HCT116 (cell line): Measurements from ENCODE around the gene LYAR.

ENCODE experiments used
- CBX3 ChIP-seq: IDR thresholded peaks from 2 replicates; pipeline ENCODE4 v1.6.1; 2012; ENCODE audit warnings: low read depth
- CEBPB ChIP-seq: IDR thresholded peaks from 2 replicates; pipeline ENCODE4 v1.6.1; 2012; ENCODE audit warnings: low read depth
- EGR1 ChIP-seq: IDR thresholded peaks from 2 replicates; pipeline ENCODE4 v1.6.1; 2012; ENCODE audit warnings: low read depth
- EZH2 ChIP-seq: fragments of 200-600 bp; sonication (generic); IDR thresholded peaks from 2 replicates; pipeline ENCODE4 v1.6.1; 2017; ENCODE audit warnings: antibody characterized with exemption, mixed run types
- POLR2A ChIP-seq: IDR thresholded peaks from 2 replicates; pipeline ENCODE4 v1.7.0; 2011; ENCODE audit warnings: borderline replicate concordance; ENCODE audit not compliant: insufficient read depth, insufficient read length; ENCODE audit errors: extremely low read depth
- POLR2AphosphoS5 ChIP-seq: IDR thresholded peaks from 2 replicates; pipeline ENCODE4 v1.6.1; 2011; ENCODE audit warnings: mild to moderate bottlenecking, low read depth, low read length, moderate library complexity
- RAD21 ChIP-seq: IDR thresholded peaks from 2 replicates; pipeline ENCODE4 v1.6.1; 2012; ENCODE audit warnings: low read depth, mild to moderate bottlenecking
- SIN3A ChIP-seq: IDR thresholded peaks from 2 replicates; pipeline ENCODE4 v1.6.1; 2012; ENCODE audit warnings: low read depth
- YY1 ChIP-seq: IDR thresholded peaks from 2 replicates; pipeline ENCODE4 v1.6.1; 2011; ENCODE audit warnings: low read length, low read depth, moderate library complexity, mild to moderate bottlenecking; ENCODE audit not compliant: insufficient replicate concordance; ENCODE audit errors: extremely low read depth
- ZFX ChIP-seq: fragments of 450-650 bp; IDR thresholded peaks from 2 replicates; pipeline ENCODE4 v1.6.1; 2017
- ZNF274 ChIP-seq: fragments of 200-500 bp; sonication (Bioruptor generic); IDR thresholded peaks from 2 replicates; pipeline ENCODE4 v1.6.1; 2014; ENCODE audit warnings: mild to moderate bottlenecking, low read depth, low read length, inconsistent platforms
- TF ChIP-seq, protein P1 (sequence below), 3 experiments: fragments of 200-600 bp in 1 of 3; sonication (generic) in 1 of 3; IDR thresholded peaks in 2 of 3; conservative IDR thresholded peaks in 1 of 3; 2 replicates each; pipeline ENCODE4 v1.5.1; 2012 to 2017; ENCODE audit warnings: low read depth in 2 of 3, low read length in 2 of 3, antibody characterized with exemption in 1 of 3, borderline replicate concordance in 1 of 3, control low read depth in 1 of 3, mild to moderate bottlenecking in 1 of 3, mixed read lengths in 1 of 3, mixed run types in 1 of 3, moderate library complexity in 1 of 3; ENCODE audit not compliant: insufficient read depth in 1 of 3
- TF ChIP-seq, protein P2 (sequence below): IDR thresholded peaks from 2 replicates; pipeline ENCODE4 v1.6.1; 2012
- TF ChIP-seq, protein P3 (sequence below): IDR thresholded peaks from 2 replicates; pipeline ENCODE4 v1.6.1; 2012

DNA sequence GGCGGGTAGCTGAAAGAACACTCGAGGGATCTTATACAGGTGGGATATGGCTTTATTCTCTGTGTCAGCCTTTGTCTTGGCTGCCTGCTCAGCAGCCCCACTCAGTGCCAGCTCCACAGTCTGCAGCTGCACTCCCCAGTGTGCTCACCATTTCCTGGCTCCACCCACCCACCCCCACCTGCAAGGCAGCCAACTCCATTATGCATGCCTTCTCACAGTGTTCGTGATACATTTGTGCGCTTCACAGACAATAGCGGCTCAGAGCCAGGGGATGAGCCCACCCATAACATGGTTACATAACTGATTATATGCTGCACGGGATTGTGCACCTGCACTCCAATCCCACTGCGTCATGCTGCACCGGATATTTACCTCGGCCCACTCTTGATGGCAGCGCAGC lies 33.2 kb downstream of the LYAR start:
- no peak for TF ChIP-seq YY1
- no peak for TF ChIP-seq EZH2
- TF ChIP-seq ZNF274: no peak
- no peak for TF ChIP-seq EGR1
- TF ChIP-seq, protein P1, sequence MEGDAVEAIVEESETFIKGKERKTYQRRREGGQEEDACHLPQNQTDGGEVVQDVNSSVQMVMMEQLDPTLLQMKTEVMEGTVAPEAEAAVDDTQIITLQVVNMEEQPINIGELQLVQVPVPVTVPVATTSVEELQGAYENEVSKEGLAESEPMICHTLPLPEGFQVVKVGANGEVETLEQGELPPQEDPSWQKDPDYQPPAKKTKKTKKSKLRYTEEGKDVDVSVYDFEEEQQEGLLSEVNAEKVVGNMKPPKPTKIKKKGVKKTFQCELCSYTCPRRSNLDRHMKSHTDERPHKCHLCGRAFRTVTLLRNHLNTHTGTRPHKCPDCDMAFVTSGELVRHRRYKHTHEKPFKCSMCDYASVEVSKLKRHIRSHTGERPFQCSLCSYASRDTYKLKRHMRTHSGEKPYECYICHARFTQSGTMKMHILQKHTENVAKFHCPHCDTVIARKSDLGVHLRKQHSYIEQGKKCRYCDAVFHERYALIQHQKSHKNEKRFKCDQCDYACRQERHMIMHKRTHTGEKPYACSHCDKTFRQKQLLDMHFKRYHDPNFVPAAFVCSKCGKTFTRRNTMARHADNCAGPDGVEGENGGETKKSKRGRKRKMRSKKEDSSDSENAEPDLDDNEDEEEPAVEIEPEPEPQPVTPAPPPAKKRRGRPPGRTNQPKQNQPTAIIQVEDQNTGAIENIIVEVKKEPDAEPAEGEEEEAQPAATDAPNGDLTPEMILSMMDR (IDR thresholded peaks at IDR 0.05 in 2 of 3, conservative IDR thresholded peaks at IDR 0.05 in 1 of 3; ENCODE audit: borderline replicate concordance in 1 of 3, insufficient read depth in 1 of 3, low read depth in 2 of 3, low read length in 2 of 3): no peak
- TF ChIP-seq CBX3: no peak
- TF ChIP-seq POLR2A: no peak
- no peak for TF ChIP-seq POLR2AphosphoS5
- TF ChIP-seq ZFX: no peak
- TF ChIP-seq CEBPB: no peak
- TF ChIP-seq RAD21: no peak
- no peak for TF ChIP-seq SIN3A
- TF ChIP-seq, protein P2, sequence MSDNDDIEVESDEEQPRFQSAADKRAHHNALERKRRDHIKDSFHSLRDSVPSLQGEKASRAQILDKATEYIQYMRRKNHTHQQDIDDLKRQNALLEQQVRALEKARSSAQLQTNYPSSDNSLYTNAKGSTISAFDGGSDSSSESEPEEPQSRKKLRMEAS: no peak
- TF ChIP-seq, protein P3, sequence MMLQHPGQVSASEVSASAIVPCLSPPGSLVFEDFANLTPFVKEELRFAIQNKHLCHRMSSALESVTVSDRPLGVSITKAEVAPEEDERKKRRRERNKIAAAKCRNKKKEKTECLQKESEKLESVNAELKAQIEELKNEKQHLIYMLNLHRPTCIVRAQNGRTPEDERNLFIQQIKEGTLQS: no peak
